COLO829 (cell line): ENCODE measurements around the gene RNU6-1.

Source experiments
- DNase-seq: peaks from one replicate; pipeline ENCODE4 v3.0.0; 2012; ENCODE audit warnings: low spot score

Gene RNU6-1

GRCh38 chr15:67820992-67821783, 18.7 kb downstream of the RNU6-1 start:
- DNase-seq, result peak; percentile 52

- DNase-seq, result no peak
Measured at GRCh38 chr15:67820122-67820991, 19.5 kb downstream of the RNU6-1 start.

GRCh38 chr15:67819636-67820035, 20.2 kb downstream of the RNU6-1 start:
- DNase-seq, result no peak

- no peak for DNase-seq
Measured at GRCh38 chr15:67818464-67818863, 21.4 kb downstream of the RNU6-1 start.

GRCh38 chr15:67816668-67817067, 23.2 kb downstream of the RNU6-1 start:
- DNase-seq, result no peak

- DNase-seq, result no peak
Measured at GRCh38 chr15:67815036-67815592, 24.7 kb downstream of the RNU6-1 start.

- no peak for DNase-seq
Measured at GRCh38 chr15:67813104-67813634, 26.7 kb downstream of the RNU6-1 start.

- DNase-seq, result no peak
Measured at GRCh38 chr15:67812241-67812644, 27.6 kb downstream of the RNU6-1 start.

GRCh38 chr15:67809866-67810265, 30.0 kb downstream of the RNU6-1 start:
- DNase-seq, result no peak

- DNase-seq, result no peak
Measured at GRCh38 chr15:67809441-67809840, 30.4 kb downstream of the RNU6-1 start.

- DNase-seq, result no peak
Measured at GRCh38 chr15:67808821-67809220, 31.0 kb downstream of the RNU6-1 start.

GRCh38 chr15:67807836-67808235, 32.0 kb downstream of the RNU6-1 start:
- DNase-seq, result no peak

- DNase-seq, result no peak
Measured at GRCh38 chr15:67807141-67807540, 32.7 kb downstream of the RNU6-1 start.

GRCh38 chr15:67806536-67806935, 33.3 kb downstream of the RNU6-1 start:
- no peak for DNase-seq

GRCh38 chr15:67805666-67806516, 34.0 kb downstream of the RNU6-1 start:
- no peak for DNase-seq

- no peak for DNase-seq
Measured at GRCh38 chr15:67805008-67805665, 34.7 kb downstream of the RNU6-1 start.

GRCh38 chr15:67803996-67804843, 35.6 kb downstream of the RNU6-1 start:
- DNase-seq, result no peak

- no peak for DNase-seq
Measured at GRCh38 chr15:67803299-67803698, 36.5 kb downstream of the RNU6-1 start.

GRCh38 chr15:67801926-67802914, 37.6 kb downstream of the RNU6-1 start:
- DNase-seq, result no peak
